GM23338 (cell line): ENCODE measurements around the gene WDR93. TPM values are rescaled to one million over a fixed set of nuclear protein-coding genes. Genes with fewer than 3 reads are reported as not detected.

ENCODE experiments used
- POLR2AphosphoS5 ChIP-seq: IDR thresholded peaks from 2 replicates; pipeline ENCODE4 v1.6.1; 2016; ENCODE audit warnings: antibody characterized with exemption, low read depth
- STAT1 ChIP-seq: IDR thresholded peaks from one replicate; pipeline ENCODE4 v1.6.1; 2016; ENCODE audit warnings: antibody characterized with exemption; ENCODE audit not compliant: unreplicated experiment
- polyA plus RNA-seq: library from polyadenylated mRNA; unstranded; fragments of >200 nt; fragmentation: Nextera tagmentation; extraction: Ambion mirVana; gene quantifications from 2 replicates; pipeline ENCODE4 v1.2.1, GENCODE V29; 2016
- total RNA-seq: library from RNA; depleted of rRNA; stranded (reverse); fragments of >200 nt; shearing (Covaris generic); gene quantifications from 2 replicates; pipeline ENCODE4 v1.2.3, GENCODE V29; 2014
- TF ChIP-seq, protein P1 (sequence below): fragments of 250-450 bp; sonication (Bioruptor Pico); IDR thresholded peaks from 2 replicates; pipeline ENCODE4 v1.5.0; 2020; ENCODE audit warnings: mild to moderate bottlenecking, moderate library complexity
- TF ChIP-seq, protein P2 (sequence below), 2 experiments: fragments of 200-600 bp in 1 of 2; sonication (generic) in 1 of 2; conservative IDR thresholded peaks; 2 replicates each; pipeline versions ENCODE4 v1.5.1 to v1.6.1; 2016 to 2017; ENCODE audit warnings: antibody characterized with exemption in 2 of 2, low read depth in 2 of 2, mild to moderate bottlenecking in 2 of 2, moderate library complexity in 1 of 2

WDR93 gene
- total and polyA plus RNA-seq, 2 experiments from 2014 or later, result 0.14 TPM; not detected in 1

DNA sequence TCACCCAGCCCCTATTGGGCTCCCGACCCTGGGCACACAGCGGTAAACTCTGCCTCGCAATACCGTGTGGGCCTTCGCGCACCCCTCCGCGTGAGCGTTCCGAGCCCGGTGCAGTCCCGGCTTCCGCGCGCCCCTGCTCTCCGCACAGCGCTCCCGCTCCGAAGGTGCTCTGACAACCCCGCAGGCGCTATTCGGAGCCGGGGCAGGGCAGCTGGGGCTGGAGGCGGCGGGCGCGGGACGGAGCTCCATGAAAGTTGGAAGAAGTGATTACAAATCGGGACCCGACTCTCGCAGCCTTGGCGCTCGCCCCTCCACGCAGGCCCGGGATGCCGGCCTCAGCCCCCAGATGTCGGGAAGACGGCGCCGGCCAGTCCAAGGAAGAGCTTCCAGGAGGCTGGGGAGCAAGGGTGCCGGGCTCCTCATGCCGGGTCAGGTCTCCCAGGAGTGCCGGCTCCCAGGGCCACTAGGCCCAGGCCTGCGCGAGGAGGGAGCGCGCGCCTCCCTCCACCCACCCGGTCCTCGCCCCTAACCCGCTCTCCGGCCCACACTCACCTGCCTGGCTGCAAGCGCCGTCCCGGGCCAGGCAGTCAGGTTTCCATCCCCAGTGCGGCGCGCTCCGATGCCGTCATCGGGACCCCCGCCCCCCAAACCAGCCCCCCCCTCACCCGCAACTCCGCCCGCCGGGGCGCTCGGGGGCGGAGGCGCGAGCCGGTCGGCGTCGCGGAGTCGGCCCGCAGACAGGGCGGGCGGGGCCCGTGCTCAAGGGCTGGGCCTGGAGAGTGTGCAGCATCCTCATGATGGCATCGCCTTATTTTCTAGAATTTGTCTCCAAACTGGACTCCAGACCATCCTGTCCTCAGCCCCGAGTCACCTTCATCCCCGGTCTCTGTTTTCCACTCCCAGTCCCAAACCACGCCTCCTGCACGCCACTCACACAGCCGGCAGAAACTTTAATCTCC, 35.5 kb upstream of the WDR93 start, which contains the start of gene KIF7 (continued):
- TF ChIP-seq, protein P1, sequence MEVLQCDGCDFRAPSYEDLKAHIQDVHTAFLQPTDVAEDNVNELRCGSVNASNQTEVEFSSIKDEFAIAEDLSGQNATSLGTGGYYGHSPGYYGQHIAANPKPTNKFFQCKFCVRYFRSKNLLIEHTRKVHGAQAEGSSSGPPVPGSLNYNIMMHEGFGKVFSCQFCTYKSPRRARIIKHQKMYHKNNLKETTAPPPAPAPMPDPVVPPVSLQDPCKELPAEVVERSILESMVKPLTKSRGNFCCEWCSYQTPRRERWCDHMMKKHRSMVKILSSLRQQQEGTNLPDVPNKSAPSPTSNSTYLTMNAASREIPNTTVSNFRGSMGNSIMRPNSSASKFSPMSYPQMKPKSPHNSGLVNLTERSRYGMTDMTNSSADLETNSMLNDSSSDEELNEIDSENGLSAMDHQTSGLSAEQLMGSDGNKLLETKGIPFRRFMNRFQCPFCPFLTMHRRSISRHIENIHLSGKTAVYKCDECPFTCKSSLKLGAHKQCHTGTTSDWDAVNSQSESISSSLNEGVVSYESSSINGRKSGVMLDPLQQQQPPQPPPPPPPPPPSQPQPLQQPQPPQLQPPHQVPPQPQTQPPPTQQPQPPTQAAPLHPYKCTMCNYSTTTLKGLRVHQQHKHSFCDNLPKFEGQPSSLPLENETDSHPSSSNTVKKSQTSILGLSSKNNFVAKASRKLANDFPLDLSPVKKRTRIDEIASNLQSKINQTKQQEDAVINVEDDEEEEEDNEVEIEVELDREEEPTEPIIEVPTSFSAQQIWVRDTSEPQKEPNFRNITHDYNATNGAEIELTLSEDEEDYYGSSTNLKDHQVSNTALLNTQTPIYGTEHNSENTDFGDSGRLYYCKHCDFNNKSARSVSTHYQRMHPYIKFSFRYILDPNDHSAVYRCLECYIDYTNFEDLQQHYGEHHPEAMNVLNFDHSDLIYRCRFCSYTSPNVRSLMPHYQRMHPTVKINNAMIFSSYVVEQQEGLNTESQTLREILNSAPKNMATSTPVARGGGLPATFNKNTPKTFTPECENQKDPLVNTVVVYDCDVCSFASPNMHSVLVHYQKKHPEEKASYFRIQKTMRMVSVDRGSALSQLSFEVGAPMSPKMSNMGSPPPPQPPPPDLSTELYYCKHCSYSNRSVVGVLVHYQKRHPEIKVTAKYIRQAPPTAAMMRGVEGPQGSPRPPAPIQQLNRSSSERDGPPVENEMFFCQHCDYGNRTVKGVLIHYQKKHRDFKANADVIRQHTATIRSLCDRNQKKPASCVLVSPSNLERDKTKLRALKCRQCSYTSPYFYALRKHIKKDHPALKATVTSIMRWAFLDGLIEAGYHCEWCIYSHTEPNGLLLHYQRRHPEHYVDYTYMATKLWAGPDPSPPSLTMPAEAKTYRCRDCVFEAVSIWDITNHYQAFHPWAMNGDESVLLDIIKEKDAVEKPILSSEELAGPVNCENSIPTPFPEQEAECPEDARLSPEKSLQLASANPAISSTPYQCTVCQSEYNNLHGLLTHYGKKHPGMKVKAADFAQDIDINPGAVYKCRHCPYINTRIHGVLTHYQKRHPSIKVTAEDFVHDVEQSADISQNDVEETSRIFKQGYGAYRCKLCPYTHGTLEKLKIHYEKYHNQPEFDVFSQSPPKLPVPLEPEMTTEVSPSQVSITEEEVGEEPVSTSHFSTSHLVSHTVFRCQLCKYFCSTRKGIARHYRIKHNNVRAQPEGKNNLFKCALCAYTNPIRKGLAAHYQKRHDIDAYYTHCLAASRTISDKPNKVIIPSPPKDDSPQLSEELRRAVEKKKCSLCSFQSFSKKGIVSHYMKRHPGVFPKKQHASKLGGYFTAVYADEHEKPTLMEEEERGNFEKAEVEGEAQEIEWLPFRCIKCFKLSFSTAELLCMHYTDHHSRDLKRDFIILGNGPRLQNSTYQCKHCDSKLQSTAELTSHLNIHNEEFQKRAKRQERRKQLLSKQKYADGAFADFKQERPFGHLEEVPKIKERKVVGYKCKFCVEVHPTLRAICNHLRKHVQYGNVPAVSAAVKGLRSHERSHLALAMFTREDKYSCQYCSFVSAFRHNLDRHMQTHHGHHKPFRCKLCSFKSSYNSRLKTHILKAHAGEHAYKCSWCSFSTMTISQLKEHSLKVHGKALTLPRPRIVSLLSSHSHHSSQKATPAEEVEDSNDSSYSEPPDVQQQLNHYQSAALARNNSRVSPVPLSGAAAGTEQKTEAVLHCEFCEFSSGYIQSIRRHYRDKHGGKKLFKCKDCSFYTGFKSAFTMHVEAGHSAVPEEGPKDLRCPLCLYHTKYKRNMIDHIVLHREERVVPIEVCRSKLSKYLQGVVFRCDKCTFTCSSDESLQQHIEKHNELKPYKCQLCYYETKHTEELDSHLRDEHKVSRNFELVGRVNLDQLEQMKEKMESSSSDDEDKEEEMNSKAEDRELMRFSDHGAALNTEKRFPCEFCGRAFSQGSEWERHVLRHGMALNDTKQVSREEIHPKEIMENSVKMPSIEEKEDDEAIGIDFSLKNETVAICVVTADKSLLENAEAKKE (CRISPR knock-in tag), result no peak
- TF ChIP-seq STAT1, result no peak
- TF ChIP-seq, protein P2, sequence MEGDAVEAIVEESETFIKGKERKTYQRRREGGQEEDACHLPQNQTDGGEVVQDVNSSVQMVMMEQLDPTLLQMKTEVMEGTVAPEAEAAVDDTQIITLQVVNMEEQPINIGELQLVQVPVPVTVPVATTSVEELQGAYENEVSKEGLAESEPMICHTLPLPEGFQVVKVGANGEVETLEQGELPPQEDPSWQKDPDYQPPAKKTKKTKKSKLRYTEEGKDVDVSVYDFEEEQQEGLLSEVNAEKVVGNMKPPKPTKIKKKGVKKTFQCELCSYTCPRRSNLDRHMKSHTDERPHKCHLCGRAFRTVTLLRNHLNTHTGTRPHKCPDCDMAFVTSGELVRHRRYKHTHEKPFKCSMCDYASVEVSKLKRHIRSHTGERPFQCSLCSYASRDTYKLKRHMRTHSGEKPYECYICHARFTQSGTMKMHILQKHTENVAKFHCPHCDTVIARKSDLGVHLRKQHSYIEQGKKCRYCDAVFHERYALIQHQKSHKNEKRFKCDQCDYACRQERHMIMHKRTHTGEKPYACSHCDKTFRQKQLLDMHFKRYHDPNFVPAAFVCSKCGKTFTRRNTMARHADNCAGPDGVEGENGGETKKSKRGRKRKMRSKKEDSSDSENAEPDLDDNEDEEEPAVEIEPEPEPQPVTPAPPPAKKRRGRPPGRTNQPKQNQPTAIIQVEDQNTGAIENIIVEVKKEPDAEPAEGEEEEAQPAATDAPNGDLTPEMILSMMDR (conservative IDR thresholded peaks at IDR 0.05; ENCODE audit: low read depth in 2 of 2), result no peak
- peak; percentile 91 for TF ChIP-seq POLR2AphosphoS5
